H1 (cell line): ENCODE data around the gene C2orf42. TPM values are rescaled to one million over a fixed set of nuclear protein-coding genes. Genes with fewer than 3 reads are reported as not detected.
"Not testable (repeated sequence)": the region's sequence is repeated elsewhere in the genome, so short reads cannot be mapped to it uniquely, and the experiment has no call there.

ENCODE experiments used
- CTCF ChIA-PET: fragments of 300-600 bp; sonication (Branson Sonifier 250); formaldehyde crosslinking; loops from one replicate; lab custom pipeline; 2021; ENCODE audit not compliant: partially characterized antibody; lab: Charles Lee
- POLR2A ChIA-PET: fragments of 300-600 bp; sonication (Branson Sonifier 250); formaldehyde crosslinking; loops from one replicate; lab custom pipeline; 2021; ENCODE audit warnings: inconsistent platforms; ENCODE audit not compliant: partially characterized antibody; lab: Charles Lee
- DNase-seq, 2 experiments: peaks; one replicate each; pipeline versions ENCODE4 v3.0.0 to v3.0.0-alpha.2; 2010 to 2022; ENCODE audit warnings: low spot score in 2 of 2, low read depth in 1 of 2, mixed read lengths in 1 of 2
- FAIRE-seq: peaks from 2 replicates; lab custom pipeline; 2011; peaks lifted over from hg19 to GRCh38; lab: Jason Lieb, UNC
- H2AFZ ChIP-seq: 2 replicates; pipeline ENCODE4 v1.8.1; 2012; ENCODE audit warnings: low read length, inconsistent platforms
- H2AK5ac ChIP-seq: 2 replicates; pipeline ENCODE4 v1.6.1; 2013; ENCODE audit warnings: low read depth, low read length
- H2BK120ac ChIP-seq: replicated peaks from 2 replicates; pipeline ENCODE3; 2013; ENCODE audit warnings: low read depth, low read length, inconsistent platforms
- H2BK12ac ChIP-seq: 2 replicates; pipeline ENCODE4 v1.6.1; 2013; ENCODE audit warnings: low read depth, low read length
- H2BK15ac ChIP-seq: 2 replicates; pipeline ENCODE4 v1.6.1; 2013; ENCODE audit warnings: low read length
- H2BK20ac ChIP-seq: 2 replicates; pipeline ENCODE4 v1.6.1; 2013; ENCODE audit warnings: low read length
- H2BK5ac ChIP-seq: 2 replicates; pipeline ENCODE4 v1.6.1; 2013; ENCODE audit warnings: low read depth, low read length
- H3K14ac ChIP-seq: 2 replicates; pipeline ENCODE4 v1.6.1; 2013; ENCODE audit warnings: inconsistent platforms; ENCODE audit not compliant: insufficient read length
- H3K18ac ChIP-seq: 2 replicates; pipeline ENCODE4 v1.6.1; 2013; ENCODE audit warnings: low read length; ENCODE audit errors: extremely low read depth
- H3K23ac ChIP-seq: 2 replicates; pipeline ENCODE4 v1.6.1; 2013; ENCODE audit warnings: inconsistent platforms; ENCODE audit not compliant: insufficient read length
- H3K23me2 ChIP-seq: 2 replicates; pipeline ENCODE4 v1.6.1; 2013; ENCODE audit warnings: low read depth, low read length
- H3K27ac ChIP-seq: 2 replicates; pipeline ENCODE4 v1.6.1; 2011; ENCODE audit warnings: low read depth, low read length, inconsistent platforms
- H3K27me3 ChIP-seq, 4 experiments: replicated peaks in 1 of 4; 1 replicate in 1 of 4; 2 replicates in 3 of 4; pipeline versions ENCODE4 v1.6.1 to v1.8.1; 2011 to 2013; ENCODE audit warnings: low read length in 3 of 4, mild to moderate bottlenecking in 3 of 4, inconsistent platforms in 2 of 4, mixed read lengths in 2 of 4, moderate library complexity in 1 of 4; ENCODE audit not compliant: control insufficient read depth in 3 of 4, insufficient read depth in 3 of 4; ENCODE audit errors: extremely low read depth in 1 of 4
- H3K36me3 ChIP-seq, 4 experiments: 2 replicates each; pipeline versions ENCODE4 v1.6.1 to v1.8.1; 2011 to 2013; ENCODE audit warnings: mild to moderate bottlenecking in 4 of 4, low read length in 3 of 4, moderate library complexity in 2 of 4, control low read depth in 1 of 4, inconsistent platforms in 1 of 4; ENCODE audit not compliant: insufficient read depth in 4 of 4, control insufficient read depth in 2 of 4
- H3K4ac ChIP-seq: replicated peaks from 2 replicates; pipeline ENCODE3; 2013; ENCODE audit warnings: low read length, low read depth, mixed read lengths, inconsistent platforms; ENCODE audit not compliant: insufficient read length
- H3K4me1 ChIP-seq, 4 experiments: replicated peaks in 1 of 4; 1 replicate in 1 of 4; 2 replicates in 3 of 4; pipeline versions ENCODE4 v1.6.1 to v1.8.1; 2011 to 2013; ENCODE audit warnings: low read length in 3 of 4, inconsistent platforms in 2 of 4, mixed read lengths in 1 of 4; ENCODE audit not compliant: insufficient read depth in 4 of 4, control insufficient read depth in 3 of 4
- H3K4me2 ChIP-seq, 2 experiments: 2 replicates each; pipeline versions ENCODE4 v1.6.1 to v1.8.1; 2011 to 2013; ENCODE audit warnings: low read depth in 2 of 2, low read length in 2 of 2, control low read depth in 1 of 2, inconsistent platforms in 1 of 2, mild to moderate bottlenecking in 1 of 2; ENCODE audit not compliant: insufficient read depth in 1 of 2
- H3K4me3 ChIP-seq, 4 experiments: fragments of 200-600, 300-600 bp in 1 of 4; sonication (generic), shearing (Covaris generic), sonication (Bioruptor Twin) in 1 of 4; 2 replicates each; pipeline versions ENCODE4 v1.5.1 to v1.8.1; 2011 to 2016; ENCODE audit warnings: low read length in 4 of 4, low read depth in 3 of 4, control low read depth in 2 of 4, inconsistent platforms in 2 of 4, mild to moderate bottlenecking in 2 of 4, mixed read lengths in 1 of 4, moderate library complexity in 1 of 4; ENCODE audit not compliant: insufficient read depth in 2 of 4; ENCODE audit errors: extremely low read depth in 1 of 4
- H3K56ac ChIP-seq: replicated peaks from 2 replicates; pipeline ENCODE3; 2013; ENCODE audit warnings: low read depth, mild to moderate bottlenecking, mixed read lengths, low read length, inconsistent platforms; ENCODE audit not compliant: insufficient read length
- H3K79me1 ChIP-seq: 2 replicates; pipeline ENCODE4 v1.6.1; 2013; ENCODE audit warnings: low read depth, low read length, control low read depth
- H3K79me2 ChIP-seq, 2 experiments: 2 replicates each; pipeline versions ENCODE4 v1.6.1 to v1.8.1; 2012 to 2013; ENCODE audit warnings: low read length in 2 of 2, mild to moderate bottlenecking in 2 of 2, inconsistent platforms in 1 of 2; ENCODE audit not compliant: insufficient read depth in 2 of 2, control insufficient read depth in 1 of 2
- H3K9ac ChIP-seq, 4 experiments: replicated peaks in 1 of 4; 1 replicate in 1 of 4; 2 replicates in 3 of 4; pipeline versions ENCODE4 v1.6.1 to v1.8.1; 2011 to 2013; ENCODE audit warnings: low read depth in 3 of 4, low read length in 3 of 4, control low read depth in 2 of 4, mild to moderate bottlenecking in 2 of 4, moderate library complexity in 2 of 4, inconsistent platforms in 1 of 4; ENCODE audit errors: extremely low read depth in 1 of 4
- H3K9me3 ChIP-seq, 2 experiments: 2 replicates each; pipeline versions ENCODE4 v1.6.1 to v1.8.1; 2012 to 2013; ENCODE audit warnings: mild to moderate bottlenecking in 2 of 2, moderate library complexity in 2 of 2, control low read depth in 1 of 2, inconsistent platforms in 1 of 2, low read depth in 1 of 2, low read length in 1 of 2, mixed read lengths in 1 of 2; ENCODE audit not compliant: insufficient read depth in 2 of 2
- H4K20me1 ChIP-seq, 2 experiments: replicated peaks in 1 of 2; 2 replicates each; pipeline versions ENCODE3 to v1.8.1; 2011 to 2013; ENCODE audit warnings: inconsistent platforms in 2 of 2, low read length in 2 of 2, mild to moderate bottlenecking in 1 of 2; ENCODE audit not compliant: insufficient read depth in 2 of 2, control insufficient read depth in 1 of 2
- H4K5ac ChIP-seq: 2 replicates; pipeline ENCODE4 v1.6.1; 2013; ENCODE audit warnings: low read length, low read depth, mixed read lengths, inconsistent platforms; ENCODE audit not compliant: insufficient read length
- H4K8ac ChIP-seq: 2 replicates; pipeline ENCODE4 v1.8.0; 2013; ENCODE audit warnings: mild to moderate bottlenecking, moderate library complexity, low read length, inconsistent platforms; ENCODE audit not compliant: insufficient read depth; ENCODE audit errors: extremely low read depth
- H4K91ac ChIP-seq: replicated peaks from 2 replicates; pipeline ENCODE3; 2013; ENCODE audit warnings: low read length, mixed read lengths, inconsistent platforms; ENCODE audit not compliant: insufficient read length
- WGBS, 2 experiments: shearing (Covaris generic) in 1 of 2; methylation state at CpG; one replicate each; pipeline versions ENCODE4 v1.1.6 to v1.1.7; 2013 to 2015; ENCODE audit warnings: low lambda C conversion rate in 2 of 2, mixed read lengths in 2 of 2, inconsistent platforms in 1 of 2, low coverage in 1 of 2, missing lambda C conversion rate in 1 of 2; ENCODE audit not compliant: insufficient replicate concordance in 2 of 2, insufficient coverage in 1 of 2, insufficient read length in 1 of 2; ENCODE audit errors: extremely low coverage in 1 of 2, missing lambda C conversion rate in 1 of 2; 5-methylcytosine and 5-hydroxymethylcytosine counted together
- polyA plus RNA-seq, 7 experiments: library from polyadenylated mRNA; depleted of rRNA in 3 of 7; stranded (reverse) in 5 of 7; unstranded in 2 of 7; fragments of >200 nt in 5 of 7; fragments of 200-250 nt in 2 of 7; gene quantifications; 1 replicate in 5 of 7; 2 replicates in 1 of 7; 4 replicates in 1 of 7; pipeline versions ENCODE4 v1.2.1 to v1.2.3, GENCODE V29; 2011 to 2013; ENCODE audit warnings: missing spikeins in 2 of 7, mixed read lengths in 2 of 7
- total RNA-seq: library from RNA; stranded (reverse); fragmentation: NEBNext Ultra II Directional; extraction: Animal tissue kit (Norgen Biotek cat#: 25700); gene quantifications from 2 replicates; pipeline ENCODE4 v1.2.1, GENCODE V29; 2021

C2orf42 gene
- total and polyA plus RNA-seq, 2 of the 8 experiments (the other 6 are each of a cell fraction or from before 2014, with no cell fraction given) = 3.9 to 10.7 TPM

- not testable (repeated sequence) for H3K18ac ChIP-seq, FAIRE-seq, H3K79me1 ChIP-seq, H3K14ac ChIP-seq, H3K79me2 ChIP-seq, H4K8ac ChIP-seq, H4K5ac ChIP-seq, H3K27me3 ChIP-seq, H2BK20ac ChIP-seq, H2BK120ac ChIP-seq, H3K56ac ChIP-seq, H3K4me2 ChIP-seq, H2BK15ac ChIP-seq, H3K9me3 ChIP-seq, H3K27ac ChIP-seq, H2BK5ac ChIP-seq, H3K23ac ChIP-seq, H4K91ac ChIP-seq, H3K9ac ChIP-seq, DNase-seq, H2AK5ac ChIP-seq, H2AFZ ChIP-seq, H2BK12ac ChIP-seq, H4K20me1 ChIP-seq, H3K4me3 ChIP-seq, H3K4ac ChIP-seq, H3K4me1 ChIP-seq, H3K23me2 ChIP-seq
- peaks cover 0 to 18% (median 4%) of the 10 kb centered on the region in 4 experiments; a peak in 3 of 8 replicates for H3K36me3 ChIP-seq
- WGBS, 2 experiments = 95% methylated on average over 11 of the region's 11 CpGs; no CpG with 5 or more reads in 1 of the 2 experiments
- ChIA-PET POLR2A (interaction anchor here (0.6 to 2.4 kb wide), 4 partner anchors 13 to 85 kb away, joined by 3 to 6 read pairs (median 3); no protein-coding TSS in a partner anchor), CTCF (interaction anchor here (0.7 to 1.1 kb wide), 3 partner anchors 22 to 575 kb away, joined by 3 to 4 read pairs (median 3); no protein-coding TSS in a partner anchor)
Measured at GRCh38 chr2:70169654-70170245, 21.1 kb downstream of the C2orf42 start.
